WERI-Rb-1 (cell line): ENCODE data around the gene PLK5.
"Not testable (repeated sequence)": the region's sequence is repeated elsewhere in the genome, so short reads cannot be mapped to it uniquely, and the experiment has no call there.

ENCODE experiments used
- DNase-seq: peaks from one replicate; pipeline ENCODE4 v3.0.0-alpha.2; 2020
- H3K27ac ChIP-seq: fragments of 250-450 bp; sonication (Bioruptor Pico); 2 replicates; pipeline ENCODE4 v1.5.1; 2020; ENCODE audit warnings: mild to moderate bottlenecking, moderate library complexity
- H3K27me3 ChIP-seq: fragments of 250-450 bp; sonication (Bioruptor Pico); 2 replicates; pipeline ENCODE4 v1.5.1; 2021; ENCODE audit warnings: mild to moderate bottlenecking, low read depth, moderate library complexity; ENCODE audit not compliant: insufficient read depth, severe bottlenecking
- H3K36me3 ChIP-seq: fragments of 250-450 bp; sonication (Bioruptor Pico); 2 replicates; pipeline ENCODE4 v1.5.1; 2020; ENCODE audit warnings: mild to moderate bottlenecking, moderate library complexity
- H3K4me3 ChIP-seq: 2 replicates; pipeline ENCODE4 v1.5.1; 2011; ENCODE audit warnings: low read depth, mild to moderate bottlenecking, control low read depth, low read length
- H3K9me3 ChIP-seq: fragments of 250-450 bp; sonication (Bioruptor Pico); 2 replicates; pipeline ENCODE4 v1.5.1; 2021; ENCODE audit warnings: mild to moderate bottlenecking, moderate library complexity; ENCODE audit not compliant: severe bottlenecking
- CTCF ChIP-seq: IDR thresholded peaks from 2 replicates; pipeline ENCODE4 v1.5.1; 2011; ENCODE audit warnings: low read depth, mild to moderate bottlenecking, control low read depth, inconsistent platforms, low read length

Gene PLK5

GRCh38 chr19:1526066-1526778, 2.3 kb downstream of the PLK5 start:
- H3K27ac ChIP-seq = no peak overlapping the region
- H3K27me3 ChIP-seq = peaks cover 9% of the 10 kb centered on the region
- H3K4me3 ChIP-seq = no peak overlapping the region
- no peaks in the 10 kb centered on the region for H3K36me3 ChIP-seq
- H3K9me3 ChIP-seq = no peaks in the 10 kb centered on the region
- TF ChIP-seq CTCF = no peak
- DNase-seq = no peak

- no peak for DNase-seq
- no peak overlapping the region for H3K4me3 ChIP-seq
- peaks cover 9% of the 10 kb centered on the region for H3K27me3 ChIP-seq
- no peaks in the 10 kb centered on the region for H3K9me3 ChIP-seq
- H3K27ac ChIP-seq = no peak overlapping the region
- H3K36me3 ChIP-seq = no peaks in the 10 kb centered on the region
- TF ChIP-seq CTCF = no peak
Observed at GRCh38 chr19:1526979-1527649, 3.2 kb downstream of the PLK5 start.

- no peak overlapping the region for H3K4me3 ChIP-seq
- peaks cover 9% of the 10 kb centered on the region for H3K27me3 ChIP-seq
- no peak overlapping the region for H3K27ac ChIP-seq
- H3K9me3 ChIP-seq = no peaks in the 10 kb centered on the region
- H3K36me3 ChIP-seq = no peaks in the 10 kb centered on the region
- no peak for TF ChIP-seq CTCF
- no peak for DNase-seq
Observed at GRCh38 chr19:1527650-1528309, 3.9 kb downstream of the PLK5 start.

- TF ChIP-seq CTCF = no peak
Observed at GRCh38 chr19:1528596-1529429, 4.9 kb downstream of the PLK5 start.

GRCh38 chr19:1529430-1529816, 5.5 kb downstream of the PLK5 start:
- DNase-seq = no peak
- no peak for TF ChIP-seq CTCF
- peaks cover 4% of the 10 kb centered on the region for H3K27me3 ChIP-seq
- no peaks in the 10 kb centered on the region for H3K36me3 ChIP-seq
- H3K9me3 ChIP-seq = no peaks in the 10 kb centered on the region
- H3K4me3 ChIP-seq = no peak overlapping the region
- H3K27ac ChIP-seq = no peak overlapping the region

More at GRCh38 chr19:1528596-1529429, 4.9 kb downstream of the PLK5 start:
- no peak overlapping the region for H3K4me3 ChIP-seq
- no peaks in the 10 kb centered on the region for H3K36me3 ChIP-seq
- no peaks in the 10 kb centered on the region for H3K9me3 ChIP-seq
- DNase-seq = no peak
- H3K27ac ChIP-seq = no peak overlapping the region
- peaks cover 6% of the 10 kb centered on the region for H3K27me3 ChIP-seq

- not testable (repeated sequence) for H3K4me3 ChIP-seq, H3K36me3 ChIP-seq, H3K27me3 ChIP-seq, H3K27ac ChIP-seq, DNase-seq, H3K9me3 ChIP-seq
Observed at GRCh38 chr19:1530856-1531255, 7.0 kb downstream of the PLK5 start.
